ENCODE measurements around the gene ODR4.

- TF ChIP-seq POLR2A (IDR thresholded peaks at IDR 0.05; ENCODE audit: low read depth, low read length) (no peak), POLR2AphosphoS5 (IDR thresholded peaks at IDR 0.05; ENCODE audit: low read depth, low read length) (no peak)
Observed at GRCh38 chr1:186375929-186376319, 286 bp downstream of the ODR4 start.
